GM19324 (cell line): ENCODE data around the gene SLC12A7.
"Not testable (repeated sequence)": the region's sequence is repeated elsewhere in the genome, so short reads cannot be mapped to it uniquely, and the experiment has no call there.

Experiments used
- ATAC-seq: cut with Tn5 transposase; IDR thresholded peaks from one replicate; pipeline ENCODE4 v1.9.1; 2021; ENCODE audit warnings: mild to moderate bottlenecking, moderate library complexity; ENCODE audit not compliant: unreplicated experiment, low FRiP score

SLC12A7 gene

DNA sequence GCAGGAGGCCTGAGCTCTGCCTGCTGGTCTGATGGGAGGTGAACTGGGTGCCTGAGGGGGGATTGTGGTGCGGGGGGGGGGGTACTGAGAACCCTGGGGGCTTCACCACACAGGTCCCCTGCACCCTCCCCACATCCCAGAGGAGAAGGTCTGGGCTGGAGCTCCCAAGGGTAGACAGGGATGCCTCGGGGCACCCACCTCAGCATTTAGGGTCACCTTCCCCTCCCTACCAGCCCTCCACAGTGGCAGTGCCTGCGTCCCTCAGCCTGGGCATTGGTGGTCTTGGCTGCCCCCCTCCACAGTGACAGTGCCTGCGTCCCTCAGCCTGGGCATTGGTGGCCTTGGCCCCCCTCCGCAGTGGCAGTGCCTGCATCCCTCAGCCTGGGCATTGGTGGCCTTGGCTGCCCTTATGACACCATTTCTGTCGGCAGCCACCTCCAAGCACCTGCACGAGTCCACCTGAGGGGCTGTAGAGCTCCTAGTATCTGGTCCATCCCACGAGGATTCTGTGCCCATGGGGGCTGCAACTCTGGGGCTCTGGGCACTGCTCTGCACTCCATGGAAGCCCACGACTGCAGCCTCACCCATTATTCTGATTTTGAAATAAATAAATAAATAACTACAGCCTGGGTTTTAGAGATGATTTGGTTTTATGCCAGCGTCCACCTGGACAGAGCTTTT is 81.8 kb downstream of the SLC12A7 start:
- ATAC-seq: no peak

- no peak for ATAC-seq
Measured at GRCh38 chr5:1029282-1029944, 82.5 kb downstream of the SLC12A7 start.

DNA sequence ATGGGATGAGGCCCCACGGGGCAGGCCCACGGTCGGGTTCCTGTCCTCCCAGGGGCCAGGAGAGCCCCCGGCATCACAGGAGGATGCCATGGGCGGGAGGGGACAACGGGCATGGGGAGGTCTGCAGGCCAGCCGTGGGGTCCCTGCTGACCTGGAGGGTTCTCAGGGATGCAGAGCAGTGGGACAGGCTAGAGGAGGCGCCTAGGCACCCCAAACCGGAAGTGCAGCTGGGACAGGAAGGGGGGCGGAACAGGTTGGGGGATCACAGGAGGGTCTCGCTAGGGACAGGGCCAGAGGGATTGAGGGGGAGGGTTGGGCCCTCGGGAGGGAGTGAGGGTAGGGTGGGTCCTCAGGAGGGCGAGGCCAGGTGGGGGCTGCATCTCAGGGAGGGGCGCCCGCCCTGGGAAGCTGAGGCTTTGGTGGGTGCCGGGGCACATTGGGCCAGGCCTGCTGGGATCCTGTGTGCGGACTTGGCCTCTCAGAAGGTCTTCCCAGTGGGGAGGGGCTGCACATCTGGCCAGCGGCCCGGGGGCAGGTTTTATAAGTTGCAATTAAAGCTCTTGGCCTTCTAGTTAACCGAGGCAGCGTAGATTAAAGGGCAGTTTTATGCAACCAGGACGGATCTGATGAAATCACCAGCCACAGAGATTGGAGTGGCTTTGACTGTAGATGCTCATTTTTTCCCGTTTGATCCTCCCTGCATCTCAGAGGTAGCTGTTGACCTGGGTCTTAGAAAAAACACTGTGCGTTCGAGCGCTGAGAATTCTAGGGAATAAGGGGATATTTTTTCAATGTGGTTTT is 83.2 kb downstream of the SLC12A7 start:
- ATAC-seq: no peak

DNA sequence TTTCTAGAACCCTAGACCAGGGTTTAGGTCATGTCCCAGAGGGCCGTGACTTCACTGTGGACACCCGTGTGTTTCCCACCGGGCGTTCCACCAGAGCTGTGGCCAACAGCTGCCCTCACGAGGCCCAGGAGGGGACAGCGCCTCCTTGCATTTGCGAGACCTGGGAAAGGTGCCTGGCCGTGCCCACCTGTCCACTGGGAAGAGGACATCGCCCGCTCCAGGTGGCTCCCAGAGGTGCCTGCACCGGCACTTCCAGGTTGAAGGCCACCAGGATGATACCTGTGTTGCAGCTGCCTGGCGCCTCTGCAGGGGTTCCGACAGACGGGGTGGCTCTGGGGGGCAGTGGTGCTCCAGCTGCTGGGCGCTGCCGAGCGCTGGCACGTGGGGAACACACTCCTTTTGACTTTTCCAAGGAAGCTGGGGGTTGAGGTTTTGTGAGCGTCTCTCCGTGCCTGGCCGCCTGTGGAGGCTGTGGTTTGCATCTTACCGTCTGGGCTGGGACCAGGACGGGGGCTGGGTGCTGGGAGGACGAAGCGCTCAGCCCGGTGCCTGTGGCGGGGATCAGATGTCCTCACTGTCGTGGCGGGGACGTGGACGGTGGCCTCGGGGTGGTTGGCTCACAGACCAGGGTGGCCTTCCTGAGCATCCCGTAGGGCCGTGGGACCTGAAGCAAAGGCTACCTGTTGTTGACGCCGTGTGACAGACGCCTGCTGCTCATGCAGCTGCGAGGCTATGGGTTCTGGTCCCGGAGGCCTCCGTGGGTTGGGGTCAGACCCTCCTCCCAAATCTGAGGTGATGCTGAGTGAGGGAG is 84.0 kb downstream of the SLC12A7 start:
- no peak for ATAC-seq

- no peak for ATAC-seq
Measured at GRCh38 chr5:1026700-1027621, 84.9 kb downstream of the SLC12A7 start.

- ATAC-seq: not testable (repeated sequence)
Measured at GRCh38 chr5:1021969-1022336, 89.9 kb downstream of the SLC12A7 start.

GRCh38 chr5:1021136-1021968 is 90.5 kb downstream of the SLC12A7 start:
- ATAC-seq: no peak

DNA sequence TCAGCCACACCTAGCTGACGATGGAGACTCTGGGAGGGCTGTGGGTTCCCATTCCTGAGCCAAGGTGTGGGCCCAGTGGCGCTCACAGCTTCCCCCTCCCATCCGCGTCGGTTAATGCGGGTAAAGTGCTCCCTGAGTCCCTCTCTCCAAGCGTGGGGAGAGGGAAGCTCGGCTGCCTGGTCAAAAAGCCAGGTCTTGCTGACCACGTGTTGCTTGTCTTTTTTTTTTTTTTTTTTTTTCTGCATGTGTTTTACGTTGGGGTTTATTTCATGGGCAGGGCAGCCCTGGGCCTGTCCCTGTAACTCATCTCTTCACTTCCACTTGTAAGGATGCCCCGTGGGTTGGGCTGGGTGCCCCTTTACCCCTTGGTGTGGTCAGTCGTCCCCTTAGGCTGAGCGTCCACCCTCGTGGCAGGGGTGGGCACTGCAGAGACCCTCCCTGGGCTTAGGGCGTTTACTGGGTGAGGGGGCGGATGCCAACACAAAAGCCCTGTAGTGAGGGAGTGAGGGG is 91.4 kb downstream of the SLC12A7 start:
- no peak for ATAC-seq

DNA sequence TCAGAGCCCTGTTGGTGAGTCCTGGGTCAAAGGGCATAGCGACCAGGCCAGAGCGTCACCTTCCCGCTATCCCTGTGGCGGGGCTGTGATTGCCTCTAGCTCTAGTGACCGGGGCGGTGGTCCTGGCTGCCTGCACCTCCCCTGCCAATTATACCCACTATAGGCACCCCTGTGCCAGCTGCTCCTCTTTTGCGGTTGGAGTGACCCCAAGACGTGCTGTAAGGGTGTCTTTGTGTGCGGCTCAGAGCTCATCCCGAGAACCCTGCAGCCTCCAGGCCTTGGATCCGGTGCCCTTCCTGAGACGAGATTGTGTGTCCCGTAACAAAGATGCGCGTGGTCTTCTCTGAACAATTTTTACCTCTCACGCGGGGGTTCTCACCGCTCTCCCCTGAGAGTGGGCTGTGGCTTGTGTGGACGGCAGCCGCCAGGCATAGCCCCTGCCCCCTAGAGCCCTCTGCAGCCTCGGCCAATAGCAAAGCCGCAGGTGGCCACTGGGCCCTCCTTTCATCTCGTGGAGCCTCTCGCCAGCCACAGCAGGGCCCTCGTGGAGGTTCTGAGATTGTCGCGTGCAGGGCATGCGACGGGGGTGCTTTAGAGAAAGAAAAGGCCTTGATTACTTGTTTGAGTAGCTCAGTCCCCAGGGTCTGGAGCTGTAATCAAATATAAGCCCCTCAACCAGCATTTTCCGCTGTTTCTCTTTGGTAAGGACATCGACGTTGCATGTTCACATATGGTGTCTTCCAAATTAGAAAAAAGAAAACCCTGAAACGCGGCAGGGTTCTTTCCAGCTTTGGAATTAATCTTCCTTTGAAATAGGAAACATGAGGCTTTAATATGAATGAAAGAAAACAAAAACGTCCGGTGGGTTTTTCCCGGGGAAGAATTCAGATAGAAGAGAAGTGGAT is 92.6 kb downstream of the SLC12A7 start:
- ATAC-seq: no peak

- no peak for ATAC-seq
Measured at GRCh38 chr5:1018596-1018995, 93.3 kb downstream of the SLC12A7 start.

- ATAC-seq: no peak
Measured at GRCh38 chr5:1017691-1018455, 94.0 kb downstream of the SLC12A7 start.

DNA sequence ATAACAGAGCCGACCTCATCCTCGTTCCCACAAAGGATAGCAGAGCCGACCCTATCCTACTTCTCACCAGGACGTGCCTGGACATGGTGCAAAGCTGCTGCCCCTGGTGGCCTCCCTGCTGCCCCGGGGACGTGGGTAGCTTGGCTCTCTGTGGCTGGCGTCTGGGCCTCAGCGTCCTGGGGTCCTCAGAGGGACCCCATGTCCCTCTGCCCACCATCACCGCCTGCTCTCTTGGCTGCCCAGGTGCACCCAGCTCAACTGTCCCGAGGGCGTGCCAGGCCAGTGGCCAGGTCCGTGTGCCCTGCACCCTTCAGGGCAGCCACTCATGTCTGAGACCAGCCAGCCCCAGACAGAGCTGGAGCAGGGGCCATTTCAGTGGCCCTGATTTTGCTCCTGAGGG is 94.8 kb downstream of the SLC12A7 start:
- no peak for ATAC-seq

GRCh38 chr5:1016476-1016875 is 95.4 kb downstream of the SLC12A7 start:
- ATAC-seq: no peak

DNA sequence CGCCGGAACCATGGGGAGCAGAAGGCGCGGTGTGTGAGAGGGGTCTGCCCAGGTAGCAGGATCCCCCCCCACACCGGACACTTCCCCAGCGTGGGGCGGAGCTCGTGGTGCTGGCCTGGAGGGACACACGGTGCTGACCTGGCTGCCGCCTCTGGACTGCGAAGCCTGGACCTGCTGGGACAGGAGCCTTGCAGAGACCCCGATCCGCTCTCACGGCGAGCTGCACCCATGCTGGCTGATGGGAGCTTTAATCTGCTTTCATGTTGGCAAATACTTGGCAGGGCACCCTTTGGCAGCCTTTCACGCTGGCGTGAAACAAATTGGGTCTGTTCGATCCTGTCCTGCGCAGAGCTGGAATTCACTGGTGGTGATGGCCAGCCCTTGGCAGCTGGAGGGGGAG is 95.8 kb downstream of the SLC12A7 start:
- ATAC-seq: no peak

- no peak for ATAC-seq
Measured at GRCh38 chr5:1015507-1015906, 96.4 kb downstream of the SLC12A7 start.

DNA sequence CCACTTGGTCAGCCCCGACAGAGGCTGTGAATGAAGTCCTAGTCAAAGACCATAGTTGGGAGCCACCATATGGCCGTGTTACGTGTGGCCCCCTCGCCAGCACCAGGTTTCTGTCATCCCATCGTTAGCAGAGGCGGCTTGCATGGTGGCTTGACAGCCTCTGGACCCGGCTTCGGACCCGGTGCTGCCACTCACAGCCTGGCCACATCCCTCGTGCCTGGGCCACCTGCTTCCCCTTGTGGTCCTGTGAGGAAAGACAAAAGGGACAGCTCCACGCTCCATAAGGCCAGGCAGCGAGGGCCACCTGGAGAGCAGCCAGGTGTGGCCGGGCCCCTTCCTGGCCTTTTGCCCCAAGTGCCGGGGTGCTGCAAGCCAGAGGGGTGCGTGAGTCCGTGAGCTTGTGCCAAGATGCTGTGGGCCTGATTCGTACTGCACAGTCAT is 97.1 kb downstream of the SLC12A7 start:
- no peak for ATAC-seq

DNA sequence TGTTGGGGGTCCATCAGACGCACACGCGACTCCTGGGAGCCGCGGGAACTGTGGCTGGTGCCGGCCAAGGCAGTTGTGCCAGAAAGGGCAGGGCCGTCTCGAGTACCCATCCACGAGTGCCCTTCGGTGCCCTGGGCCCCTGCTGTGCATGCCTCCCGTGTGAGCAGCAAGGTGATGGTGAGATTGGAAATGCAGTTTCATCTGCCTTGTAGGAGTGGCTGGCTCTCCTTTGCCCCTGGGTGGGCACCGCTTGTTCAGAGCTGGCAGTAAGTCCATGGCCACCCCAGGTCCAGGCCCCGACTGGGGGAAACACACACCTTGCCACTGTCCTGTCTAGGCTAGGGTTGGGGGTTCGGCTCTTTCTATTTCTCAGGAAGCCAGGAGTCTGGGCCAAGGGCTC is 97.5 kb downstream of the SLC12A7 start:
- ATAC-seq: no peak
